HG03139 (cell line): ENCODE results near the gene CENPT.
A peak's percentile ranks its signal among the peaks of the same experiment; 100 is the strongest.

ENCODE experiments used
- ATAC-seq: cut with Tn5 transposase; IDR thresholded peaks from one replicate; pipeline ENCODE4 v1.9.1; 2021; ENCODE audit not compliant: unreplicated experiment

Gene CENPT

GRCh38 chr16:67820608-67821259 is 26.8 kb downstream of the CENPT start:
- ATAC-seq: no peak

- no peak for ATAC-seq
Measured at GRCh38 chr16:67814567-67814966, 32.9 kb downstream of the CENPT start.

- no peak for ATAC-seq
Measured at GRCh38 chr16:67811899-67812298, 35.6 kb downstream of the CENPT start.

- no peak for ATAC-seq
Measured at GRCh38 chr16:67807148-67807682, 40.3 kb downstream of the CENPT start.

- peak; percentile 83 for ATAC-seq
Measured at GRCh38 chr16:67806428-67807147, 40.9 kb downstream of the CENPT start, which contains the start of the genes RANBP10 and TSNAXIP1. Gene RANBP10 (minus strand): TSS chr16:67806560. CDS start chr16:67806536, 24 bp downstream. Gene TSNAXIP1 (plus strand): TSS chr16:67806889. CDS start chr16:67807150, 261 bp downstream.

GRCh38 chr16:67805718-67806427 is 41.6 kb downstream of the CENPT start:
- ATAC-seq: no peak

- no peak for ATAC-seq
Measured at GRCh38 chr16:67804853-67805542, 42.5 kb downstream of the CENPT start.

- ATAC-seq: no peak
Measured at GRCh38 chr16:67803894-67804293, 43.6 kb downstream of the CENPT start.

GRCh38 chr16:67801883-67802282 is 45.6 kb downstream of the CENPT start:
- ATAC-seq: no peak

GRCh38 chr16:67801241-67801640 is 46.3 kb downstream of the CENPT start:
- ATAC-seq: no peak

GRCh38 chr16:67800338-67800926 is 47.1 kb downstream of the CENPT start:
- no peak for ATAC-seq

- ATAC-seq: no peak
Measured at GRCh38 chr16:67796099-67796718, 51.3 kb downstream of the CENPT start.

- no peak for ATAC-seq
Measured at GRCh38 chr16:67790071-67790470, 57.4 kb downstream of the CENPT start.

- ATAC-seq: no peak
Measured at GRCh38 chr16:67786491-67786890, 61.0 kb downstream of the CENPT start.

GRCh38 chr16:67783353-67783725 is 64.2 kb downstream of the CENPT start:
- no peak for ATAC-seq

- no peak for ATAC-seq
Measured at GRCh38 chr16:67782567-67783352, 64.7 kb downstream of the CENPT start.

- ATAC-seq: no peak
Measured at GRCh38 chr16:67781565-67781921, 66.0 kb downstream of the CENPT start.

GRCh38 chr16:67780847-67781564 is 66.5 kb downstream of the CENPT start:
- no peak for ATAC-seq
